Urinary bladder (tissue), 4 donors: ENCODE results near the gene CYTIP. TPM values are rescaled to one million over a fixed set of nuclear protein-coding genes. Genes with fewer than 3 reads are reported as not detected.

ENCODE experiments used
- DNase-seq: peaks from one replicate; pipeline ENCODE4 v3.0.0-alpha.2; 2015; ENCODE audit errors: extremely low spot score
- H3K27ac ChIP-seq: one replicate; pipeline ENCODE4 v1.5.1; 2013; ENCODE audit warnings: low read depth, mild to moderate bottlenecking, moderate library complexity
- H3K36me3 ChIP-seq: one replicate; pipeline ENCODE4 v1.6.1; 2013; ENCODE audit warnings: mild to moderate bottlenecking, moderate library complexity; ENCODE audit not compliant: insufficient read depth
- H3K4me1 ChIP-seq: one replicate; pipeline ENCODE4 v1.6.1; 2013; ENCODE audit warnings: mild to moderate bottlenecking, moderate library complexity; ENCODE audit not compliant: insufficient read depth
- H3K4me3 ChIP-seq: one replicate; pipeline ENCODE4 v1.5.1; 2013; ENCODE audit warnings: low read depth, low read length
- WGBS: extraction: QIAGEN DNeasy Blood & Tissue Kit; methylation state at CpG from one replicate; pipeline ENCODE4 v1.1.7; 2013; 5-methylcytosine and 5-hydroxymethylcytosine counted together
- polyA plus RNA-seq: library from polyadenylated mRNA; stranded (reverse); fragments of 200-250 nt; gene quantifications from one replicate; pipeline ENCODE4 v1.2.3, GENCODE V29; 2013
- total RNA-seq: library from RNA; depleted of rRNA; stranded (reverse); fragments of >200 nt; gene quantifications from one replicate; pipeline ENCODE4 v1.2.3, GENCODE V29; 2014
- donor health status: healthy with polysubstance abuse.
- donor health status: healthy.

The CYTIP gene
- total and polyA plus RNA-seq, 2 donors = 3.4 to 3.5 TPM

DNA sequence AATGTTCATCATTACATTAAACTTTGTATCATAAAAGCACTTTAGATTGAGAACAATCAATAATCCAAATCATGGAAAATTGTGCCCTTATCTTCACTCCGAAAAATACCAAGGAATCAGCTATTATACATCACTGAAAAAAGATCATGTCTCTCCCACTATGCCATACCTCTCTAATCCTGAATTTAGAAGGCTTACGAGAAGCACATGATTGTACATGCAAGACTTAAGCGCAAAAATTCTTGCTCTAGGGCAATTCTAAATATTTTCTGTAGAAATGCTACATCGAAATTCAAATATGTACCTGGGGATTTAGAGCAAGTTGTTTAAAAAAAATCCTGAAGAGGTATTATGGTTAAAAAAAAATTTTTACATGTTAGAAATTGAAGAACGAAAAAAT is 1.3 kb downstream of the CYTIP start:
- Histone ChIP-seq H3K36me3 (no peaks in the 10 kb centered on the region), H3K4me1 (no peaks in the 10 kb centered on the region), H3K27ac (no peak overlapping the region), H3K4me3 (no peak overlapping the region)
- no peak for DNase-seq
- WGBS = 67% methylated on average over 5 of the region's 5 CpGs

DNA sequence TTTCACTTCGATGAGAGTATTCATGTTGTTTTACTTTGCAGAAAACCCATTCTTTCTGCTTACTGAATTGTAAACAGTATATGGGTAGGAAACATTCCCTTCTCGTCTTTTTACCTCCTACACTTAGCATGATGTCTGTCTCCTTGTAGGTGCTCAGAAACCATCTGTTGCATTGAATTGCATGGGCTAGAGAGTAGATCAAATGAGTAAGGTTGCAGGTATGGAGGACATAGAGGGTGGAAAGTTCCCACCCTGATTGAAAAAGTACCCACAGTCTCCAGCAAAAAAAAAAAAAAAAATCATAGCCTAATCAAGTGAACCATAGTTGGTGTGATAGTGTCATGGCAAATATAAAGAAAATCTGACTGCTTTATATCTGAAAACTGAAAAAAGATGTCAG is 1.7 kb downstream of the CYTIP start:
- no peaks in the 10 kb centered on the region for H3K36me3 ChIP-seq
- no peaks in the 10 kb centered on the region for H3K4me1 ChIP-seq
- no peak for DNase-seq
- no peak overlapping the region for H3K27ac ChIP-seq
- 60% methylated on average over 2 of the region's 2 CpGs for WGBS
- H3K4me3 ChIP-seq = peak overlapping the region; percentile 24

DNA sequence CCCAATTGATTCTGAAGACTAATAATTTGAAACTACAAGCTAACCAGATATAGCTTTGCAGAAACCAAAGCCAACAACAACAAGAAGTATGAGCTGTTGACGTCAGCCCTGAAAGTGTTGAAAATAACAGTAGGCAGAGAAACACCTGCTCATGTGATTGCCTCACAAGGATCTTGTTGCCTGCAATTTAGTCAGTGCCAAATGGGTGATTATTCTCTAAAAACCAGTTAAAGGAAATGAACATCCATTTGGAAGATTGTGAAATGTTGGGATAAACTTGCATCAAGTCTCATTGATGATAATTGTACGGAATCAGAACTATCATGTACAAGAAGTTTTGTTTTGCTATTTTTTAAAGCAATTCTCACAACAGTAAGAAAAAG is 2.8 kb downstream of the CYTIP start:
- Histone ChIP-seq H3K4me3 (peak overlapping the region; percentile 28), H3K36me3 (no peaks in the 10 kb centered on the region), H3K4me1 (no peaks in the 10 kb centered on the region), H3K27ac (peak overlapping the region; percentile 1)
- WGBS = 48% methylated on average over 2 of the region's 2 CpGs
- DNase-seq = no peak

DNA sequence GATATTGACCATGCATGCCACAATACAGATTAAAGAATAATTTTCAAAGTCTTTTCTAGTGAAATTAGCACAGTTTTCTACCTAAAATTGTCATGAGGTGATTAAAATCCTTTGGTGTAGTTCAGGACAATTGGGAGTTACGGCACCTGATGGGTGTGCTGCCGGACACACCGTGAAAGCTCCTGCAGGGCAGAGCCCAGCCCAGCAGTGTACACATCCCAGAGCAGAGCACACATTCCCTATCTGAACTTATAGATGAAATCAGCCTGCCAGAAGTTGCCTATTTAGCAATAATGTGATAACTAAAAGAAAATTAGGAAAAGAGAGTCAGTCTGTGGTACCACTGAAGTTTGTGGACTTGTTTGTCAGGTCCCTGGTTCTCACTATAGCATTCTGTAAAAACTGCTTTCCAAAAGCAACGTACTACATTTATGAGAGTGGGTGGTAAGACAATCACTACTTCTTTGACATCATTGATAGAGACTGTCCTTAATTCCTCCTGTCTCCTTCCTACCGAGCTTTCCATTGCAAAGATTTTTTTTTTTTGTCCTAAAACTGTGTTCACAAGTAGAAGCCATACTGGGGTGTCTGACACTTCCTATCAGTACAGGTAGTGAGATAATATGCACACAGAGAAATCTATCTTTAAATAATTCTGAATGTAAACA is 3.4 kb downstream of the CYTIP start:
- peak overlapping the region; percentile 28 for H3K4me3 ChIP-seq
- no peak for DNase-seq
- 69% methylated on average over 5 of the region's 5 CpGs for WGBS
- H3K4me1 ChIP-seq = no peaks in the 10 kb centered on the region
- H3K36me3 ChIP-seq = no peaks in the 10 kb centered on the region
- peak overlapping the region; percentile 59 for H3K27ac ChIP-seq

DNA sequence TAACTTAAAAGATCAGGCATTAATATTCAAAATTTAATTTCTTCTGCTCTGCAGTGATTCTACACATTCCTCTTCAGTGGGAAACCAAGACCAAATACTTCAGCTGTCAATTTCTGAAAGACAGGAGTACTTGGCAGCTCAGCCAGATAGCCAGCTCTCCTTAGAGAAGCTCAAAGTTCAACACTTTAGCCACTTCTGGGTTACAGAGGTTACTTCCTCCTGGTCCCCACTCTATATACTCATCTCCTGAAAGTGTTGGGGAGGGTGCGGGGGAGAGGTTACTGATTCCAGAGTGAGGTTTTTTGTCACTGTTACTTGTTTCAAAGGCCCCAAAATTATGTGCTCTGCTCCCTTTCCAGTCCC is 4.1 kb downstream of the CYTIP start:
- H3K27ac ChIP-seq = no peak overlapping the region
- 90% methylated on average over 1 of the region's 1 CpG for WGBS
- peak overlapping the region; percentile 28 for H3K4me3 ChIP-seq
- H3K4me1 ChIP-seq = no peaks in the 10 kb centered on the region
- no peaks in the 10 kb centered on the region for H3K36me3 ChIP-seq
- DNase-seq = no peak

DNA sequence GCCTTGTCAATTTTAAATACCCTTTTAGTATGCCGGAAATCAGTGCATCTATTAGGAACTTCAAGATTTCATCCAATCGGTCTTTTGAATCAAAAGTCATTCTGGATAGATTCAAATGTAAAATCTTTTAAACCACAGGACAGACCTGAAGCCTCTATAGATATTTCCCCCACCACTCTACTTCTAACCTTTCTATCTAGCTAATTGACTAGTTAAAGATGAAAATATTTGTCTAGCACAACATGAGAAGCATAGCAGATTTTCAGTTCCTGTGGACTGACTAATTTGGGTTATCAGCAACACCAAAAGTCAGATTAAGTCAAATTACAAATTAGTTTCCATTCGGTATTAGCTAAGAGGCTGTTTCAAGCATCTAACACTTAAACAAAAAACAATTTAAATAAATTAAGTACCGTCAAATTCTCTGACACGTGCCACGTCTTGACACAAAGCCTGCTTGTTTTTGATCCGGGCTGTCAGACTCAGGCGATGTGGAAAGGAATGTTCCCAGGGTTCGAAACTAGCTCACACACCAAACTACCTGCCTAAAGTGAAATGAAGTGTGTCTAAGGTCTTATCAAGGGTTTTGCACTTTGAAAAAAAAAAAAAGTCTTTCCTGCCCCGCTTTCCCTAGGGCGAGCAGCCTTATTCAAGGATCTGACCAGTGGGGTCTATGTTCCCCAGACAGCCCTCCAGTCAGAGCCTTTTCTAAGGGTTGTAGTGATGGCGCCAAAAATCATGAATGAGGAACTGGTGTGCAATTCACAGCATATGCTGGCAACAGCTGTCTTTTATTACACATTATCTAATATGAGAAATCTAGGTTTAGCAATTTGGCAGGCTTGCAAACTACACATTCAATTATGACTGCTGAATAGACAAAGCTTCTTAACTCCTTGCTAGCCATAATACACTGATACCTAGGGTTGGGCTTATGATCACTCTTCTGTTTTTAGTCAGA is 4.7 kb downstream of the CYTIP start:
- Histone ChIP-seq H3K36me3 (no peaks in the 10 kb centered on the region), H3K27ac (no peak overlapping the region), H3K4me3 (peak overlapping the region; percentile 28), H3K4me1 (no peaks in the 10 kb centered on the region)
- 52% methylated on average over 12 of the region's 12 CpGs for WGBS
- peak; percentile 29 for DNase-seq

DNA sequence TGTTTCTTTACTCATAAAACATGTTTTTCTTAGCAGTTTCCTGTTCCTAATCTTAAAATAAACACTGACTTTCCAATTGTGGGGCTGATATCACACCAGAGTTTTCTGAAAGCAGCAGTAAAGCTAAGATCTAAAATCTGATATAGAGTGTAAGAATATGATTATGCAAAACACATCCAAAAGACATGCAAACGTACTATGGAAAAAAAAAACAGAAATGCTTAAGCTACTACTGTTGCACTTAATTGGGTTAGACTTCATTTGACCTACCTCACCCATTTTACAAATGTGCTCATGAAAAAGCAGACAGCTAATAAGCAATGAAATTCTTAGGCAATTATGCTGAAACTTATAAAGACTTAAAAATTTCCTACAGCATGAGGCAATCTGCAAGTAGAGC is 10.5 kb downstream of the CYTIP start:
- H3K36me3 ChIP-seq = no peaks in the 10 kb centered on the region
- WGBS = 13% methylated on average over 1 of the region's 1 CpG
- H3K27ac ChIP-seq = no peak overlapping the region
- no peaks in the 10 kb centered on the region for H3K4me1 ChIP-seq
- DNase-seq = no peak
- H3K4me3 ChIP-seq = no peak overlapping the region

DNA sequence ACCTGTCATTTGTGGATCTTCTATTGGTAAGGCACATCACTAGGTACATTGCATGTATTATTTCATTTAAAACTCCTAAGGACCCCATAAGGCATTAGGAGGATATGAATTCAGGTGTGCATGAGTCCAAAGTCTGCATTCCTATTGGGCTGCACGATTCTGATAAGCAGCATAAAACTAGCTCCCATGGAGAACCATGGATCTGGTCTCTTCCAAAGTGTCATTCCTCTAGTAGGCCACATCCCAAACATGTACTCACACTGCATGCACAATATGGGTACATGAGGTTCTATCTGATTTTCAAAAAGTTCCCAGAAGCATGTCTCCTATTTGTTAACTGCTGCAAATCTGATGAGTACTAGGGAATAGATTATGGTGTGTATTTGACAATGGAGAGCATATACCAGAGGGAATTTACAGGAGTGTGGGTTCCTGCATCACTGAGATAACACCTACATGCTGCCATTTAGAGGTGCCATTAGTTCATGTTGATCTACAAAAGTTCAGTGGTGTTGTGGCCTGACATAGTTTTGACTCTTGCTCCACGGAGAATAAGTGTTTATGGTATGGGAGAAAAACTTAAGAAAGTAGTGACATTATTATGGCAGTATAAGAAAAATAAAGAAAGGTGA is 11.3 kb downstream of the CYTIP start:
- WGBS = 61% methylated on average over 2 of the region's 2 CpGs
- Histone ChIP-seq H3K27ac (no peak overlapping the region), H3K4me3 (no peak overlapping the region), H3K36me3 (no peaks in the 10 kb centered on the region), H3K4me1 (no peaks in the 10 kb centered on the region)
- DNase-seq = no peak

DNA sequence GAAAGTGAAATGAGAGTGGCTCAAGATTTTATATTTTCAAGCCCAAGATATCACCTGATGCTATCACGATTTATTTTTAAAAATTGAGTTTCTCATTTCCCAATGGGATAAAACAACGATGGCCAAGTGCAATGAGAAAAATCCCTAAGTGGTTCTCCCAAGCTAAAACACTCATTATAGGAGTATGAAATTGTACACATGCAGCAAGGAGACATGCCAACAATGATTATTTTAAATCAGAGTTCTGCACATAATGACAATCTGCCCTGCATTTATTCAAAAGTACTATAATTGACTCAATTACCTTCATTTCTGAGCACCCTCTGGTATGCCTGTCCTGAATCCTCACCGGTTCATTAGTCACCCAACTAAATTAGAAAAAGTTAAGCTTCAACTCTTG is 12.7 kb downstream of the CYTIP start:
- H3K4me3 ChIP-seq = no peak overlapping the region
- DNase-seq = no peak
- no peaks in the 10 kb centered on the region for H3K4me1 ChIP-seq
- no peak overlapping the region for H3K27ac ChIP-seq
- H3K36me3 ChIP-seq = no peaks in the 10 kb centered on the region
- WGBS = 87% methylated on average over 3 of the region's 3 CpGs

DNA sequence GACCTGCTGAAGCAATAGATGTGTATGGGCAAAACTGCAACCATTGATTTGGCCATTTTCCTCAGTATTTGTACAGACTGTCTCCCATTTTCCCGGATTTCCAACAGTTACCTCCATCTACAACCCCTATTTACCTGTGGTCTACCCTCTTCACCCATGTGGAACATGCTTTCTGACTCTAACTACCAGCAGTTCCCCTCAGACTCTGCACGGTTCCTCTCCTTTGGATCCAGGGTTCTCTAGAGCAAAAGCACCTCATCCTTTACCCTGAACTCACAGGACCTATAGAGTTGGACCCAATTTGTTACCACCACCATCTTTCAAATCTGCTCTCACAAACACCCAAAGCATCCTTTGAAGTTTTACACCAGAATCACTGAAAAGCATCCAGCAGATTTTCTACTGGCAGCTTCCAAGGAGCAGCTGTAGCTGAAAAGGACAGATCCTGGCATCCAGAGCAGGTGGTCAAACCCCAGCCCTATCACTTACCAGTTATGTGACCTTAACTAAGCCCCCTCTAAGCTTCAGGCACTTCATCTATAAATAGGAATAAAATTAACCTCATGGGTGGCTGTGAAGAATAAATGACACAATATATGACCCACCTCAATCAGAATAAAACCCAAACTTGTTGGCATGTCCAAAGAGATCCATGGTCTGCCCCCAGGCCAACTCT is 15.3 kb downstream of the CYTIP start:
- H3K4me3 ChIP-seq = no peak overlapping the region
- H3K4me1 ChIP-seq = no peaks in the 10 kb centered on the region
- no peaks in the 10 kb centered on the region for H3K36me3 ChIP-seq
- DNase-seq = no peak
- H3K27ac ChIP-seq = no peak overlapping the region
- 85% methylated on average over 2 of the region's 2 CpGs for WGBS

DNA sequence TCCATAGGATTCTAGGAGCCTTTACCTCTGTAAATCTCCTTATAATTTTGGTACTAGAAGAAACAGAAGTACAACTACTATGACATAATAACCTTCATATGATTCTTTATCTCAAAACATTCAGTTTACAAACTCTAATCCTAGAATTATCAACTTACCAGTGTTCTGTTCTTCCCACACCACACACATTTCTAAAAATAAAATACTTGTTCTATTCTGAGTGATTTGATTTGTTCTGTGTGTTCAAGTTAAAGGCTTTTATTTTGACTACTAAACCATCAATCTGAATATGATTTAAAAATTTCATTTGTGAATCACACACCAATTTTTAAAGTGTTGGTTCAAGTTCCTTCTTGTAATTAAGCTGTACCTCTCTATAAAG is 16.0 kb downstream of the CYTIP start:
- no peak for DNase-seq
- no peak overlapping the region for H3K27ac ChIP-seq
- H3K36me3 ChIP-seq = no peaks in the 10 kb centered on the region
- no peaks in the 10 kb centered on the region for H3K4me1 ChIP-seq
- H3K4me3 ChIP-seq = no peak overlapping the region

DNA sequence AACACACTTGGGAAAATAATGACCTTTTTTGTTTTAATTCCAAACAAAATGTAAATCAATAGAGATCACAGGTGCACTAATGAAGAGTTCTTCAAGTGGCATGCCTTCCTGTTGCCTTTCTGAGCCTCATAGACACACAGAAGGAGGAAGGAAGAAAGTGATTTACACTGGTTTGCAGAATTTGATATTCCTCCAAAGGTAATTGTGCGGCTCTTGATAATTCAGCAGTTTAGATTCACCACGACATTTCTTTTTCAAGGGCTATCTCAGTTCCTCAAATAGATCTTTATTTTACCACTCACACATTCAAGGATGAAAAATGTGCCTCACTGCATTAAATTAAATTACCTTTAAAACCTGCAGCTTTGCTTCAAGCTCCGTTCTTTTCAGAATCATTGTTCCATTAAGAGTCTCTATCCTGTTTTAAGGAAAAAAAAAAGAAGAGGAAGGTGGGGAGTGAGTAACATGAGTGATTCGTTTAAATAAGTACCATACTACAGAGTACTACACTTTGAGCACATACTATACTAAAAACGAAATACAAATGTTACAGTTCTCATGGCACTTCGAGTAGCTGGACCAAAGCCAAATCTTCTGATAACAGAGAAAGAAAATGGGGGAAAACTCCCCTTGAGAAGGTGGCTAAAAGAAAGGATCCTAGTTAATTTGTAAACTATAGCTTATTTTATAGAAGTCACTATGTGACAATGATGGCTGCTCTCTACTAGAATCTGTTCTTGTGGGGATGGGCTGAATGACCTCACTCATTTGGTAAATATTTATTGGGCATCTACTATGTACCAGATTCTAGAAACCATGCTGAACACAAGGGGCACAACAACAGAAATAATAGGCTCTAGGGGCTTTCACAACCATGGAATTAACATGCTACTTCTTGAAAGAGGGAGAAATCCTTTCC is 16.6 kb downstream of the CYTIP start:
- 65% methylated on average over 6 of the region's 6 CpGs for WGBS

More for the DNA sequence above, 16.6 kb downstream of the CYTIP start:
- no peak overlapping the region for H3K27ac ChIP-seq
- H3K36me3 ChIP-seq = no peaks in the 10 kb centered on the region
- DNase-seq = no peak
- H3K4me1 ChIP-seq = no peaks in the 10 kb centered on the region
- H3K4me3 ChIP-seq = no peak overlapping the region
